Measurements from ENCODE around the gene SMC5.

DNA sequence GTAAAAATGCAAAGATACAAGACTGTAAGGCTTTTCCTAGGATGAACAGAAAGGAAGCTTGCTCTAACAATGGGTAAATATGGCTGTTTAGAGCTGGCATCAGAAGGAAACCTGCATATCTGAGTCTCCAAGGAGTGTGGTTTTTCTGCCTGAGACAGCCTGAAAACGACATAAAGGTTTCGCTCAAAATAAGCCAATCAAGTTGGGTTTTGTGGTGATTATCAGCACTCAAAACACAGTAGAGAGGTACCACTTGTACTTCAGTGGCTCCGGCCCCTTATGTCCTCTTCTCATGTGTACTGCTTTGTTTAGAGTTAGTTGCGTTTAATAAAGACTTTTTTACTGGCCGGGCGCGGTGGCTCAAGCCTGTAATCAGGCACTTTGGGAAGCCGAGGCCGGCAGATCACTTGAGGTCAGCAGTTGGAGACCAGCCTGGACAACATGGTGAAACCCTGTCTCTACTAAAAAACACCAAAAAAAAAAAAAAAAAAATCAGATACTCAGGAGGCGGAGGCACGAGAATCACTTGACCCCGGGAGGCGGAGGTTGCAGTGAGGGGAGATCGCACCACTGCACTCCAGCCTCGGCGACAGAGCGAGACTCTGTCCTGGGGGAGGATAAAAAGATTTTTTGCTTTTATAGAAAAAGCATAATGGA, 116.3 kb downstream of the SMC5 start:
- no peak for TF ChIP-seq POLR2A (IDR thresholded peaks at IDR 0.05; ENCODE audit: low read depth, low read length)
- no peak for TF ChIP-seq POLR2AphosphoS5 (IDR thresholded peaks at IDR 0.05; ENCODE audit: low read depth, low read length)
- no peak for TF ChIP-seq TAF1 (IDR thresholded peaks at IDR 0.05; ENCODE audit: borderline replicate concordance, low read depth, low read length)

Measured in GM12892 (cell line).